Measurements from ENCODE around the gene CPXM1.

DNA sequence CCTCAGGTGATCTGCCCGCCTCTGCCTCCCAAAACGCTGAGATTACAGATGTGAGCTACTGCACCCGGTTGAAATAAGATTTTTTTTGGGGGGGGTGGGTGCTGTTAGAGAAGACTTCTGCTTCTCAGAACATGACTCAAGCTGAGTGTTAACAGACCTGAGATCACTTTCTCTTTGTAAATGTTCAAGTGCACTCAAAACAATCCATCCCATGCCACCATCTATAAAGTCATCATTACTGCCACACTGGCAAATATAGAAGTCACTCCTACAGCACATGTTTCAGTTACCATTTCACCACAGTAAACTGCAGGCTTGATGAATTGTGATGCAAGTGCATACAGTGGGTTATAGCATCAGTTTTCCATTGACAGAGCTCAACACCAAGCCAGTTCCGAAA lies 49.1 kb upstream of the CPXM1 start:
- TF ChIP-seq, protein P1, sequence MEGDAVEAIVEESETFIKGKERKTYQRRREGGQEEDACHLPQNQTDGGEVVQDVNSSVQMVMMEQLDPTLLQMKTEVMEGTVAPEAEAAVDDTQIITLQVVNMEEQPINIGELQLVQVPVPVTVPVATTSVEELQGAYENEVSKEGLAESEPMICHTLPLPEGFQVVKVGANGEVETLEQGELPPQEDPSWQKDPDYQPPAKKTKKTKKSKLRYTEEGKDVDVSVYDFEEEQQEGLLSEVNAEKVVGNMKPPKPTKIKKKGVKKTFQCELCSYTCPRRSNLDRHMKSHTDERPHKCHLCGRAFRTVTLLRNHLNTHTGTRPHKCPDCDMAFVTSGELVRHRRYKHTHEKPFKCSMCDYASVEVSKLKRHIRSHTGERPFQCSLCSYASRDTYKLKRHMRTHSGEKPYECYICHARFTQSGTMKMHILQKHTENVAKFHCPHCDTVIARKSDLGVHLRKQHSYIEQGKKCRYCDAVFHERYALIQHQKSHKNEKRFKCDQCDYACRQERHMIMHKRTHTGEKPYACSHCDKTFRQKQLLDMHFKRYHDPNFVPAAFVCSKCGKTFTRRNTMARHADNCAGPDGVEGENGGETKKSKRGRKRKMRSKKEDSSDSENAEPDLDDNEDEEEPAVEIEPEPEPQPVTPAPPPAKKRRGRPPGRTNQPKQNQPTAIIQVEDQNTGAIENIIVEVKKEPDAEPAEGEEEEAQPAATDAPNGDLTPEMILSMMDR (IDR thresholded peaks at IDR 0.05; ENCODE audit: poor library complexity) = no peak
- TF ChIP-seq EZH2phosphoT487 (IDR thresholded peaks at IDR 0.05; ENCODE audit: low read depth, severe bottlenecking, unreplicated experiment) = no peak
- no peak for TF ChIP-seq EZH2 (IDR thresholded peaks at IDR 0.05; ENCODE audit: borderline replicate concordance)

Measured in hepatocyte (in vitro differentiated cells).